Natural killer cell (primary cell): ENCODE data around the gene PAQR5. TPM values are rescaled to one million over a fixed set of nuclear protein-coding genes. Genes with fewer than 3 reads are reported as not detected.

Experiments
- ATAC-seq, 3 donors: fragments of 150-1000 bp in 2 of 3; fragments of 200-7000 bp in 1 of 3; cut with Tn5 transposase; 1 replicate in 1 of 3; 2 replicates in 2 of 3; pipeline ENCODE4 v1.10.0; 2021; ENCODE audit warnings: mild to moderate bottlenecking in 2 of 3, moderate library complexity in 2 of 3
- DNase-seq, 2 donors: peaks; one replicate each; pipeline versions ENCODE4 v3.0.0 to v3.0.0-alpha.2; 2013 to 2021; ENCODE audit warnings: mixed read lengths in 1 of 2
- H3K27ac ChIP-seq: one replicate; pipeline ENCODE4 v1.5.1; 2013; ENCODE audit warnings: mild to moderate bottlenecking, low read length
- H3K27me3 ChIP-seq: one replicate; pipeline ENCODE4 v1.6.1; 2013; ENCODE audit warnings: low read length; ENCODE audit not compliant: control insufficient read depth, insufficient read depth
- H3K36me3 ChIP-seq: one replicate; pipeline ENCODE4 v1.6.1; 2013; ENCODE audit warnings: low read length; ENCODE audit not compliant: control insufficient read depth, insufficient read depth
- H3K4me1 ChIP-seq: one replicate; pipeline ENCODE4 v1.6.1; 2013; ENCODE audit warnings: low read length; ENCODE audit not compliant: control insufficient read depth, insufficient read depth
- H3K4me3 ChIP-seq: one replicate; pipeline ENCODE4 v1.5.1; 2013; ENCODE audit warnings: low read length
- H3K9me3 ChIP-seq: one replicate; pipeline ENCODE4 v1.6.1; 2013; ENCODE audit warnings: low read length; ENCODE audit not compliant: control insufficient read depth, insufficient read depth
- H3K27ac Mint-ChIP-seq, 2 donors: one replicate each; pipeline ENCODE4 v1.8.0; 2022; ENCODE audit warnings: mild to moderate bottlenecking in 2 of 2, mixed read lengths in 2 of 2, moderate library complexity in 1 of 2
- H3K27me3 Mint-ChIP-seq, 2 donors: one replicate each; pipeline ENCODE4 v1.8.0; 2022; ENCODE audit warnings: low read depth in 2 of 2, mixed read lengths in 2 of 2
- H3K36me3 Mint-ChIP-seq: one replicate; pipeline ENCODE4 v1.8.0; 2022; ENCODE audit warnings: mixed read lengths
- H3K4me1 Mint-ChIP-seq, 2 donors: one replicate each; pipeline ENCODE4 v1.8.0; 2022; ENCODE audit warnings: mixed read lengths in 2 of 2
- H3K4me3 Mint-ChIP-seq: one replicate; pipeline ENCODE4 v1.8.0; 2022; ENCODE audit warnings: mild to moderate bottlenecking, moderate library complexity, mixed read lengths
- H3K9me3 Mint-ChIP-seq, 2 donors: one replicate each; pipeline ENCODE4 v1.8.0; 2022; ENCODE audit warnings: mixed read lengths in 2 of 2
- CTCF ChIP-seq: fragments of 200-600 bp; IDR thresholded peaks from one replicate; pipeline ENCODE4 v1.8.0; 2022; ENCODE audit warnings: antibody characterized with exemption
- WGBS: methylation state at CpG from one replicate; pipeline ENCODE4 v1.1.7; 2013; ENCODE audit warnings: missing lambda C conversion rate; ENCODE audit not compliant: insufficient coverage; 5-methylcytosine and 5-hydroxymethylcytosine counted together
- intact Hi-C: fragments of 100-400 bp; cut with micrococcal nuclease; formaldehyde crosslinking; loops from one replicate; pipeline ENCODE4 v1.14.2; 2022
- total RNA-seq, 4 donors: library from RNA; stranded (reverse); fragments of 120-200 nt in 1 of 4; gene quantifications; one replicate each; pipeline versions ENCODE4 v1.2.3 to v1.2.4, GENCODE V29; 2013 to 2022

PAQR5 gene
- total RNA-seq, 3 donors from 2014 or later (not counting 1 experiment from before 2014, with no cell fraction given), result 0.40 to 1.1 (median 0.59) TPM

GRCh38 chr15:69403594-69403993 lies 104.9 kb downstream of the PAQR5 start:
- Histone ChIP-seq H3K27ac (no peak overlapping the region), H3K9me3 (no peaks in the 10 kb centered on the region), H3K27me3 (no peaks in the 10 kb centered on the region), H3K4me3 (no peak overlapping the region), H3K36me3 (no peaks in the 10 kb centered on the region), H3K4me1 (no peaks in the 10 kb centered on the region)
- no peak for TF ChIP-seq CTCF
- Mint-ChIP-seq H3K9me3 (no peaks in the 10 kb centered on the region), H3K36me3 (no peaks in the 10 kb centered on the region), H3K27me3 (peaks cover 0 to 3% of the 10 kb centered on the region in 2 donors), H3K27ac (no peak overlapping the region), H3K4me1 (no peaks in the 10 kb centered on the region), H3K4me3 (no peak overlapping the region)
- ATAC-seq (no peak), DNase-seq (no peak)
- intact Hi-C loops, result no loop called here
- WGBS, result 86% methylated on average over 3 of the region's 4 CpGs

GRCh38 chr15:69405110-69405509 lies 106.4 kb downstream of the PAQR5 start:
- DNase-seq (no peak), ATAC-seq (no peak)
- H3K36me3 Mint-ChIP-seq, result no peaks in the 10 kb centered on the region
- H3K9me3 ChIP-seq, result no peaks in the 10 kb centered on the region
- H3K4me3 ChIP-seq, result no peak overlapping the region
- H3K9me3 Mint-ChIP-seq, result no peaks in the 10 kb centered on the region
- no peaks in the 10 kb centered on the region for H3K4me1 ChIP-seq
- H3K27me3 Mint-ChIP-seq, result peaks cover 0 to 7% of the 10 kb centered on the region in 2 donors
- intact Hi-C loops, result no loop called here
- no peak for TF ChIP-seq CTCF
- no peaks in the 10 kb centered on the region for H3K27me3 ChIP-seq
- H3K4me1 Mint-ChIP-seq, result no peaks in the 10 kb centered on the region
- H3K4me3 Mint-ChIP-seq, result no peak overlapping the region
- 94% methylated on average over 1 of the region's 3 CpGs for WGBS
- H3K27ac ChIP-seq, result no peak overlapping the region
- no peaks in the 10 kb centered on the region for H3K36me3 ChIP-seq
- no peak overlapping the region for H3K27ac Mint-ChIP-seq

GRCh38 chr15:69407719-69408400 lies 109.1 kb downstream of the PAQR5 start:
- no peak overlapping the region for H3K27ac Mint-ChIP-seq
- H3K4me3 ChIP-seq, result no peak overlapping the region
- DNase-seq (no peak), ATAC-seq (no peak)
- TF ChIP-seq CTCF, result no peak
- WGBS, result 83% methylated on average over 2 of the region's 3 CpGs
- intact Hi-C loops, result no loop called here
- H3K4me1 ChIP-seq, result no peaks in the 10 kb centered on the region
- H3K36me3 ChIP-seq, result no peaks in the 10 kb centered on the region
- H3K4me3 Mint-ChIP-seq, result no peak overlapping the region
- H3K27me3 ChIP-seq, result peaks cover 2% of the 10 kb centered on the region
- no peaks in the 10 kb centered on the region for H3K4me1 Mint-ChIP-seq
- H3K27ac ChIP-seq, result no peak overlapping the region
- peaks cover 0 to 7% of the 10 kb centered on the region in 2 donors for H3K27me3 Mint-ChIP-seq
- H3K36me3 Mint-ChIP-seq, result no peaks in the 10 kb centered on the region
- H3K9me3 ChIP-seq, result no peaks in the 10 kb centered on the region
- H3K9me3 Mint-ChIP-seq, result no peaks in the 10 kb centered on the region

- H3K9me3 ChIP-seq, result no peaks in the 10 kb centered on the region
- no peaks in the 10 kb centered on the region for H3K9me3 Mint-ChIP-seq
- H3K36me3 Mint-ChIP-seq, result no peaks in the 10 kb centered on the region
- H3K4me1 ChIP-seq, result peaks cover 4% of the 10 kb centered on the region
- H3K36me3 ChIP-seq, result no peaks in the 10 kb centered on the region
- intact Hi-C loops, result no loop called here
- H3K27ac Mint-ChIP-seq, result no peak overlapping the region
- WGBS, result 71% methylated on average over 3 of the region's 3 CpGs
- ATAC-seq (no peak), DNase-seq (no peak)
- H3K4me3 Mint-ChIP-seq, result no peak overlapping the region
- no peak overlapping the region for H3K4me3 ChIP-seq
- H3K4me1 Mint-ChIP-seq, result peaks cover 2% of the 10 kb centered on the region in 2 donors
- H3K27me3 Mint-ChIP-seq, result peaks cover 0 to 7% of the 10 kb centered on the region in 2 donors
- no peak overlapping the region for H3K27ac ChIP-seq
- peaks cover 2% of the 10 kb centered on the region for H3K27me3 ChIP-seq
- TF ChIP-seq CTCF, result no peak
Measured at GRCh38 chr15:69408841-69409240, 110.1 kb downstream of the PAQR5 start.
